Psoas muscle (tissue), 8 donors: ENCODE results near the gene ABCA1. TPM values are rescaled to one million over a fixed set of nuclear protein-coding genes. Genes with fewer than 3 reads are reported as not detected.

ENCODE experiments used
- ATAC-seq, 4 donors: fragments of 200-7000 bp; cut with Tn5 transposase; one replicate each; pipeline ENCODE4 v1.9.1; 2020; ENCODE audit warnings: moderate library complexity in 3 of 4, mild to moderate bottlenecking in 2 of 4
- DNase-seq, 2 donors: peaks; one replicate each; pipeline ENCODE4 v3.0.0-alpha.2; 2020
- H3K27ac ChIP-seq: fragments of 200-600 bp; one replicate; pipeline ENCODE4 v1.8.0; 2022
- H3K27me3 ChIP-seq, 3 donors: fragments of 200-600 bp in 1 of 3; one replicate each; pipeline versions ENCODE4 v1.6.1 to v1.8.0; 2013 to 2022; ENCODE audit warnings: low read length in 2 of 3, mild to moderate bottlenecking in 2 of 3, moderate library complexity in 1 of 3; ENCODE audit not compliant: insufficient read depth in 3 of 3
- H3K36me3 ChIP-seq, 2 donors: fragments of 200-600 bp in 1 of 2; one replicate each; pipeline versions ENCODE4 v1.6.1 to v1.8.0; 2013 to 2022; ENCODE audit warnings: low read depth in 1 of 2, mild to moderate bottlenecking in 1 of 2, moderate library complexity in 1 of 2; ENCODE audit not compliant: insufficient read depth in 1 of 2
- H3K4me1 ChIP-seq: fragments of 200-600 bp; one replicate; pipeline ENCODE4 v1.8.0; 2022
- H3K4me3 ChIP-seq: fragments of 200-600 bp; one replicate; pipeline ENCODE4 v1.8.0; 2022; ENCODE audit warnings: mild to moderate bottlenecking
- H3K9me3 ChIP-seq: fragments of 200-600 bp; one replicate; pipeline ENCODE4 v1.8.0; 2022
- WGBS, 3 donors: extraction: QIAGEN DNeasy Blood & Tissue Kit; methylation state at CpG; one replicate each; pipeline versions ENCODE4 v1.1.6 to v1.1.7; 2013; 5-methylcytosine and 5-hydroxymethylcytosine counted together
- intact Hi-C, 2 donors: fragments of 100-400 bp; cut with DNase I; formaldehyde crosslinking; loops; one replicate each; pipeline versions ENCODE4 v1.11.0 to v1.14.2; 2022
- polyA plus RNA-seq, 3 donors: library from polyadenylated mRNA; stranded (reverse); fragments of 200-250 nt; gene quantifications; one replicate each; pipeline ENCODE4 v1.2.3, GENCODE V29; 2013
- total RNA-seq, 4 donors: library from RNA; stranded (reverse); fragmentation: NEBNext Ultra II Directional in 2 of 4; extraction: Animal tissue kit (Norgen Biotek cat#: 25700) in 2 of 4; gene quantifications; one replicate each; pipeline versions ENCODE4 v1.2.1 to v1.2.4, GENCODE V29; 2021 to 2023
- TF ChIP-seq, protein P1 (sequence below): fragments of 200-600 bp; IDR thresholded peaks from one replicate; pipeline ENCODE4 v1.8.0; 2022; ENCODE audit warnings: antibody characterized with exemption
- donor health status: healthy with polysubstance abuse.
- donor health status: DM: no; HTN: no; CAD: no; lungs with moderate emphysema.
- donor health status: Bipolar disorder and iron deficiency.
- donor health status: healthy.
- donor health status: DM: yes; HTN: yes; CAD: no.
- donor health status: DM: no; HTN: no; CAD: no.
- donor health status: DM: no; HTN: no; CAD: no.
- donor health status: DM: yes; HTN: yes; CAD: no.

The ABCA1 gene
- total and polyA plus RNA-seq, 7 donors, result 1.9 to 26.1 (median 8.2) TPM

DNA sequence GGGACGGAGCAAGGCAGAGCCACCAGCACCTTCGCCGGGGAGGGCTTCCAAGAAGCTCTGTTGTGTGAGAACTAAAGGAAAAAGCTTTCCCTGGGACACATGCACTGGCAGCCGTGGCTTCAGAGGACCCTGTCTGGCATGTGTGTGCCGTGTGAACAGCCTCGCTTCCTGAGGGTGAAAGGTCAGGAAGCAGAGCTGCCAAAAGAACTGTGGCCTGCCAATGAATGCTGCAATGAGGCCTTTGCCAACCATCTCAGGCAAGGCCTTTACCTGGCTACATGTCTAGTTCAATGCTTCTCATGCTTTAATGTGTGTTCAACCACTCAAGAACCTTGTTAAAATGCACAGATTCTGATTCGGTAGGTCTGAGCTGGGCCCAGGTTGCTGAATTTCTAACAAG, 110.5 kb downstream of the ABCA1 start:
- Histone ChIP-seq H3K4me1 (no peaks in the 10 kb centered on the region), H3K27ac (no peak overlapping the region), H3K36me3 (peaks cover 31 to 100% of the 10 kb centered on the region in 2 donors)

DNA sequence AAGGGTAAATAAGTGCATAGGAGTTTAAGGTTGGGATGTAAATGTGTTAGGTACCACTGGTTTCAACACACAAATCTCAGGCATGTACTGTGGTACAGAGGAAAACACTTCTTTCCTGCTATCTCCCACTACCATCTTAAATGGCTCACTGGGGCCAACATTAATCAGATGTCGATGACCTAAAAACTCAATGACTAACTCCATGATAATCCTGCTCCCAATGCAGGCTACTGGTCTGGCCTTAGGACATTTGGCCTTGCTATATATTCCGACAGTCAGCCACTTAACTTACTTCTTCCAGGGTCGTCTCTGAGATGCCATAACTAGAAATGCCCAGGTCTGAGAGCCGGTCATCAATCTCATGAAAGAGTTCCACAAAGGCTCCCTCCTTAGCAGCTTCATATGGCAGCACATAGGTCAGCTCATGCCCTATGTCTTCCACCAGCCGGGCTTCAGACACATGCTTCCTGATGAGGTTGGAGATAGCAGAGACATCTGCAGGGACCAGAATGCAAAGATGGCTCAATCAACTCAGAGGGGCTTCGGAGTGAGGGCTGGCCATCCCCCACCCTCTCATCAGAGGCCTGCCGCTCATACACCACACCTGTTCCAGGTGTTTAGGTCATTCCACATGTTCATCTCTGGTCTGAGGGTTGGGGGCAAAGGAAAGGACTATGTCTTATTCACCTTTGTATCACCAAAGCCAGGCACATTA, 111.9 kb downstream of the ABCA1 start:
- 97 to 99% (median 98%) methylated on average over 7 of the region's 7 CpGs for WGBS, 3 donors
- intact Hi-C loops, result loop anchor here in 1 of 2 donors (10.0 kb wide), 1 partner anchor 1271 kb away; no protein-coding TSS in a partner anchor
- Histone ChIP-seq H3K36me3 (peaks cover 31 to 99% of the 10 kb centered on the region in 2 donors), H3K27ac (no peak overlapping the region), H3K27me3 (no peaks in the 10 kb centered on the region), H3K4me1 (peaks cover 7% of the 10 kb centered on the region), H3K4me3 (no peak overlapping the region), H3K9me3 (no peaks in the 10 kb centered on the region)
- ATAC-seq (no peak), DNase-seq (no peak)
- TF ChIP-seq, protein P1, sequence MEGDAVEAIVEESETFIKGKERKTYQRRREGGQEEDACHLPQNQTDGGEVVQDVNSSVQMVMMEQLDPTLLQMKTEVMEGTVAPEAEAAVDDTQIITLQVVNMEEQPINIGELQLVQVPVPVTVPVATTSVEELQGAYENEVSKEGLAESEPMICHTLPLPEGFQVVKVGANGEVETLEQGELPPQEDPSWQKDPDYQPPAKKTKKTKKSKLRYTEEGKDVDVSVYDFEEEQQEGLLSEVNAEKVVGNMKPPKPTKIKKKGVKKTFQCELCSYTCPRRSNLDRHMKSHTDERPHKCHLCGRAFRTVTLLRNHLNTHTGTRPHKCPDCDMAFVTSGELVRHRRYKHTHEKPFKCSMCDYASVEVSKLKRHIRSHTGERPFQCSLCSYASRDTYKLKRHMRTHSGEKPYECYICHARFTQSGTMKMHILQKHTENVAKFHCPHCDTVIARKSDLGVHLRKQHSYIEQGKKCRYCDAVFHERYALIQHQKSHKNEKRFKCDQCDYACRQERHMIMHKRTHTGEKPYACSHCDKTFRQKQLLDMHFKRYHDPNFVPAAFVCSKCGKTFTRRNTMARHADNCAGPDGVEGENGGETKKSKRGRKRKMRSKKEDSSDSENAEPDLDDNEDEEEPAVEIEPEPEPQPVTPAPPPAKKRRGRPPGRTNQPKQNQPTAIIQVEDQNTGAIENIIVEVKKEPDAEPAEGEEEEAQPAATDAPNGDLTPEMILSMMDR, result no peak

More for the DNA sequence above, 110.5 kb downstream of the ABCA1 start:
- Histone ChIP-seq H3K4me3 (no peak overlapping the region), H3K9me3 (no peaks in the 10 kb centered on the region), H3K27me3 (no peaks in the 10 kb centered on the region)
- DNase-seq (no peak), ATAC-seq (no peak)
- intact Hi-C loops, result loop anchor here in 1 of 2 donors (10.0 kb wide), 1 partner anchor 1273 kb away; no protein-coding TSS in a partner anchor
- TF ChIP-seq, protein P1, result no peak
- WGBS, 3 donors, result 62 to 74% (median 64%) methylated on average over 7 of the region's 7 CpGs

DNA sequence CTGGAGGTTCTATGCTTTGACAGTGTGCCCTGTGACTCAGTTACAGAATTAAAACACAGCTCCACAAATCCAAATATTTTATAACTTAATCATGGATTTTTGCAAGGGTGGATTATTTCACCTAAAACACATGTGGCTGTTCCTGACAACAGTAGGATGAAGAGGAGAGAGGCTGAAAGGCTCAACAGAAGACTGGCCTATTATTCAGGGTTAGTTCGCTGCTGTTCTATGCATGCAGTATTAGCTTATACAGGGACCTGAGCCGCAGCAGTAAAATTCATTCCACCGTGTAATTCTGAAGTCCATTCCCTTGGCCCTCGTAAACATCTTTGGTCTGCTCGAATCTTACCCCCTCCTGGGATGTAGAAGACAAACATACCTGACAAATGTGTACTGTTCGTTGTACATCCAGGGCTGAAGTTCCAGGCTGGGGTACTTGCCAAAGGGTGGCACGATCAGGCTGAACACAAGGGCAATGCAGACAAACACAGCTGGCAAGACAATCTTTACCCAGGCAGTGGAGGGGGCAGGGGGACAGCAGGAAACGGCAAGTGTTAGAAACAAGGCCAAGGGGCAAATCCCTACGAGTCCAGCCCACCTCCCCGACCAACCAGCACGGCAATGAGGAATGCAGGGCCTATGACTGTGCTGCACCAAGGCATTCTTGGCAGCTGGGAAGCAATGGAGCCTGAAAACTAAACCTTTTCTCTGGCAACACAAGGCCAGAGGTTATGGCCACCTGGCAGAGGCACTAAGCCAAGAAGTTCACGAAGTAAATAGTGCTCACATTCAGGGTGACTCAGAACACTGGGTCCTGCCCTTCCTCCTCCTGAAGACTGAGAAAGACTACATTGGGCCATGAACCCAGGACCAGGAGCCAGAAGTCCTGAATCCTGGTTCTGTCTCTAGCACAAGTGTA, 117.3 kb downstream of the ABCA1 start:
- DNase-seq, result peak; percentile 34 to 82
- H3K27ac ChIP-seq, result peak overlapping the region; percentile 83
- intact Hi-C loops, result loop anchor here in 1 of 2 donors (10.0 kb wide), 1 partner anchor 1266 kb away; no protein-coding TSS in a partner anchor

DNA sequence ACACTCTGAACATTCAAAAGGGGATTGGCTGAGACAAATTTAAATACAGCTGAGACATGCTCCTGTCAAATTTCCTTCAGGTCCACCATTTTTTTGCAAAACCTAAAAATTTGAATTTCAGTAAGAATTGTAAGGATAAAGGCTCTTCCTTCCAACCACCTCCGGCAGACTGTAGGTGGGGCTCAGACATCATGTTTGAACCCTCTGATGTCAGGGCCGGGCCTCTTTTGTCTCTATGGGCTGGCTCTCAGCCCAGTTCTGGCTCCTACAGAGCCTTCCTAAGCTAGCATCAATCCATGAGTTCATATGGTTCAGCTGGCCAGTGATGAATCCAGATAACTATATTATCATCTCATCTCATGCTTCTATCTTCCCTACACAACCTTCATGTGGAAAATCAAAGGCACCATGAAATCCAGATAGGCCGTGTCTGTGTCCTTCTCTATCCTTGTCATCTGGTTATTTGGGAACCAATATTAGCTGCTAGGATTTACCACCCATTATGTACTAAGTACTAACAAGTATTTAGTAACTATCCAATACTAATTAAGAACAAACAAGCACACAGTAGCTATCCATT, 119.8 kb downstream of the ABCA1 start:
- intact Hi-C loops, result loop anchor here in 1 of 2 donors (2.0 kb wide), 1 partner anchor 349 kb away; no protein-coding TSS in a partner anchor

More for the DNA sequence above, 117.3 kb downstream of the ABCA1 start:
- 18 to 22% (median 22%) methylated on average over 12 of the region's 12 CpGs for WGBS, 3 donors
- no peaks in the 10 kb centered on the region for H3K27me3 ChIP-seq
- H3K9me3 ChIP-seq, result no peaks in the 10 kb centered on the region
- H3K4me3 ChIP-seq, result peak overlapping the region; percentile 28
- H3K36me3 ChIP-seq, result peaks cover 21 to 94% of the 10 kb centered on the region in 2 donors
- H3K4me1 ChIP-seq, result peaks cover 18% of the 10 kb centered on the region
- TF ChIP-seq, protein P1, result no peak
- peak; percentile 93 to 94 (median 94) for ATAC-seq

More for the DNA sequence above, 119.8 kb downstream of the ABCA1 start:
- Histone ChIP-seq H3K36me3 (peaks cover 16 to 94% of the 10 kb centered on the region in 2 donors), H3K4me3 (no peak overlapping the region), H3K4me1 (peaks cover 18% of the 10 kb centered on the region), H3K9me3 (no peaks in the 10 kb centered on the region), H3K27ac (peak overlapping the region; percentile 19), H3K27me3 (no peaks in the 10 kb centered on the region)
- ATAC-seq (no peak), DNase-seq (peak in 1 of 2 donors; percentile 22)
- WGBS, 3 donors, result 48 to 61% (median 58%) methylated on average over 3 of the region's 3 CpGs
- TF ChIP-seq, protein P1, result no peak
